A549 (cell line): Measurements from ENCODE around the gene SMAD5.

Experiments used
- CTCF ChIP-seq: fragments of >200 bp; sonication (Bioruptor Twin); formaldehyde crosslinking; IDR thresholded peaks from 3 replicates; pipeline ENCODE4 v1.5.1; 2016
- ELK1 ChIP-seq: fragments of 150-350 bp; IDR thresholded peaks from 2 replicates; pipeline ENCODE4 v1.6.1; 2014; ENCODE audit warnings: low read depth, mild to moderate bottlenecking, low read length
- JUN ChIP-seq, 2 experiments: fragments of >200 bp; sonication (Bioruptor Twin); formaldehyde crosslinking; IDR thresholded peaks; 2 replicates in 1 of 2; 3 replicates in 1 of 2; pipeline ENCODE4 v1.6.1; 2016 to 2017
- KDM1A ChIP-seq: fragments of 200-600 bp; sonication (generic); IDR thresholded peaks from 2 replicates; pipeline ENCODE4 v1.6.1; 2016; ENCODE audit warnings: low read depth, mild to moderate bottlenecking
- MYC ChIP-seq: IDR thresholded peaks from 2 replicates; pipeline ENCODE4 v1.6.1; 2012; ENCODE audit warnings: mild to moderate bottlenecking, inconsistent platforms, low read length, improper control_type of control experiment, borderline replicate concordance
- POLR2A ChIP-seq: IDR thresholded peaks from 2 replicates; pipeline ENCODE4 v1.6.1; 2012; ENCODE audit warnings: mild to moderate bottlenecking, low read length
- POLR2AphosphoS2 ChIP-seq: conservative IDR thresholded peaks from 2 replicates; pipeline ENCODE4 v1.6.1; 2012; ENCODE audit warnings: low read length, improper control_type of control experiment, inconsistent platforms
- RAD21 ChIP-seq, 2 experiments: fragments of >200 bp in 1 of 2; sonication (Bioruptor Twin) in 1 of 2; formaldehyde crosslinking in 1 of 2; IDR thresholded peaks in 1 of 2; conservative IDR thresholded peaks in 1 of 2; 2 replicates in 1 of 2; 3 replicates in 1 of 2; pipeline ENCODE4 v1.6.1; 2012 to 2018; ENCODE audit warnings: inconsistent platforms in 1 of 2
- RCOR1 ChIP-seq: fragments of 150-350 bp; IDR thresholded peaks from 2 replicates; pipeline ENCODE4 v1.6.1; 2014; ENCODE audit warnings: antibody characterized with exemption, low read length, low read depth
- REST ChIP-seq: fragments of 200-600 bp; sonication (generic); IDR thresholded peaks from 2 replicates; pipeline ENCODE4 v1.6.1; 2016; ENCODE audit warnings: antibody characterized with exemption, mild to moderate bottlenecking, moderate library complexity
- RFX5 ChIP-seq: fragments of 450-650 bp; IDR thresholded peaks from 2 replicates; pipeline ENCODE4 v1.7.1; 2014; ENCODE audit warnings: antibody characterized with exemption, mild to moderate bottlenecking, moderate library complexity
- SMC3 ChIP-seq: fragments of >200 bp; sonication (Bioruptor Twin); formaldehyde crosslinking; IDR thresholded peaks from 3 replicates; pipeline ENCODE4 v1.6.1; 2018; ENCODE audit warnings: inconsistent platforms
- SREBF2 ChIP-seq: fragments of 450-650 bp; IDR thresholded peaks from 2 replicates; pipeline ENCODE4 v1.6.1; 2014; ENCODE audit warnings: mild to moderate bottlenecking, moderate library complexity
- USF2 ChIP-seq: fragments of 450-650 bp; IDR thresholded peaks from 2 replicates; pipeline ENCODE4 v1.6.1; 2014; ENCODE audit warnings: antibody characterized with exemption

GRCh38 chr5:136127560-136127959 lies 5.1 kb upstream of the SMAD5 start:
- no peak for TF ChIP-seq CTCF
- TF ChIP-seq POLR2A: no peak
- no peak for TF ChIP-seq RFX5
- no peak for TF ChIP-seq RCOR1
- no peak for TF ChIP-seq POLR2AphosphoS2
- TF ChIP-seq KDM1A: no peak
- TF ChIP-seq SREBF2: no peak
- TF ChIP-seq RAD21 (conservative IDR thresholded peaks at IDR 0.05 in 1 of 2, IDR thresholded peaks at IDR 0.05 in 1 of 2): no peak
- no peak for TF ChIP-seq USF2
- no peak for TF ChIP-seq REST
- no peak for TF ChIP-seq JUN (IDR thresholded peaks at IDR 0.05)
- TF ChIP-seq SMC3: no peak
- TF ChIP-seq MYC: no peak
- TF ChIP-seq ELK1: no peak
